PC-3 (cell line): ENCODE measurements around the gene P2RX3. TPM values are rescaled to one million over a fixed set of nuclear protein-coding genes. Genes with fewer than 3 reads are reported as not detected.

Source experiments
- ATAC-seq: fragments of 200-7000 bp; cut with Tn5 transposase; 2 replicates; pipeline ENCODE4 v1.9.1; 2020; ENCODE audit warnings: mild to moderate bottlenecking, moderate library complexity
- BruUV-seq: library from RNA; stranded (reverse); fragments of 400-500 nt; replicated peaks from 2 replicates; lab custom pipeline; 2021; lab: Mats Ljungman, UMichigan
- CTCF ChIA-PET: fragments of 300-600 bp; sonication (Branson Sonifier 250); formaldehyde crosslinking; loops from one replicate; lab custom pipeline; 2022; ENCODE audit warnings: antibody characterized with exemption; lab: Charles Lee
- POLR2A ChIA-PET: fragments of 300-600 bp; sonication (Branson Sonifier 250); formaldehyde crosslinking; loops from one replicate; lab custom pipeline; 2022; ENCODE audit warnings: antibody characterized with exemption; ENCODE audit not compliant: unreplicated experiment; lab: Charles Lee
- DNase-seq: peaks from one replicate; pipeline ENCODE4 v3.0.0-alpha.2; 2015
- H2AFZ ChIP-seq: fragments of 300-600 bp; sonication (generic); 2 replicates; pipeline ENCODE4 v1.6.0; 2016; ENCODE audit warnings: antibody characterized with exemption, low read length
- H3F3A ChIP-seq: fragments of 300-600 bp; sonication (generic); one replicate; pipeline ENCODE4 v1.6.0; 2017; ENCODE audit warnings: antibody characterized with exemption, low read length, control low read depth, mild to moderate bottlenecking; ENCODE audit not compliant: unreplicated experiment
- H3K27ac ChIP-seq: fragments of 300-600 bp; sonication (generic); 2 replicates; pipeline ENCODE4 v1.5.1; 2016; ENCODE audit warnings: mild to moderate bottlenecking, low read length
- H3K27me3 ChIP-seq: fragments of 300-600 bp; sonication (generic); 2 replicates; pipeline ENCODE4 v1.6.1; 2016; ENCODE audit warnings: low read length, mixed read lengths
- H3K36me3 ChIP-seq: fragments of 300-600 bp; sonication (generic); 2 replicates; pipeline ENCODE4 v1.6.1; 2016; ENCODE audit warnings: low read depth, mixed run types, low read length, mixed read lengths
- H3K4me1 ChIP-seq: fragments of 300-600 bp; sonication (generic); 2 replicates; pipeline ENCODE4 v1.5.1; 2016; ENCODE audit warnings: low read length; ENCODE audit not compliant: insufficient read depth
- H3K4me2 ChIP-seq: fragments of 300-600 bp; sonication (generic); 2 replicates; pipeline ENCODE4 v1.6.0; 2016; ENCODE audit warnings: low read length
- H3K4me3 ChIP-seq: fragments of 300-600 bp; sonication (generic); 2 replicates; pipeline ENCODE4 v1.5.1; 2016; ENCODE audit warnings: mild to moderate bottlenecking, low read length, mixed read lengths
- H3K79me2 ChIP-seq: fragments of 300-600 bp; sonication (generic); 2 replicates; pipeline ENCODE4 v1.6.1; 2017; ENCODE audit warnings: low read length, mixed read lengths
- H3K9ac ChIP-seq: fragments of 300-600 bp; sonication (generic); 2 replicates; pipeline ENCODE4 v1.6.0; 2016; ENCODE audit warnings: mild to moderate bottlenecking, low read length
- H3K9me2 ChIP-seq: fragments of 300-600 bp; sonication (generic); replicated peaks from 2 replicates; pipeline ENCODE4 v1.6.1; 2016; ENCODE audit warnings: mixed run types, low read length, mixed read lengths
- H3K9me3 ChIP-seq: fragments of 300-600 bp; sonication (generic); 2 replicates; pipeline ENCODE4 v1.6.1; 2016; ENCODE audit warnings: low read length, mixed read lengths
- H4K20me1 ChIP-seq: fragments of 300-600 bp; sonication (generic); 2 replicates; pipeline ENCODE4 v1.6.1; 2016; ENCODE audit warnings: low read length, mixed read lengths
- EZH2 ChIP-seq: fragments of 300-600 bp; sonication (generic); IDR thresholded peaks from one replicate; pipeline ENCODE4 v1.6.1; 2017; ENCODE audit warnings: antibody characterized with exemption, mild to moderate bottlenecking, low read length; ENCODE audit not compliant: unreplicated experiment
- EZH2phosphoT487 ChIP-seq: fragments of 300-600 bp; sonication (generic); IDR thresholded peaks from 2 replicates; pipeline ENCODE4 v1.6.1; 2018; ENCODE audit warnings: mild to moderate bottlenecking, antibody characterized with exemption, low read length, borderline replicate concordance
- intact Hi-C: fragments of 100-400 bp; cut with micrococcal nuclease; formaldehyde crosslinking; loops from 2 replicates; pipeline ENCODE4 v1.9.0; 2023
- total RNA-seq: library from RNA; depleted of rRNA; stranded (reverse); fragments of >200 nt; gene quantifications from 2 replicates; pipeline ENCODE4 v1.2.3, GENCODE V29; 2014
- TF ChIP-seq, protein P1 (sequence below): fragments of 300-600 bp; sonication (generic); conservative IDR thresholded peaks from 2 replicates; pipeline ENCODE4 v1.5.1; 2017; ENCODE audit warnings: antibody characterized with exemption, low read depth, mild to moderate bottlenecking, low read length

Gene P2RX3
- total RNA-seq, 1 experiment from 2014 or later, result not detected

DNA sequence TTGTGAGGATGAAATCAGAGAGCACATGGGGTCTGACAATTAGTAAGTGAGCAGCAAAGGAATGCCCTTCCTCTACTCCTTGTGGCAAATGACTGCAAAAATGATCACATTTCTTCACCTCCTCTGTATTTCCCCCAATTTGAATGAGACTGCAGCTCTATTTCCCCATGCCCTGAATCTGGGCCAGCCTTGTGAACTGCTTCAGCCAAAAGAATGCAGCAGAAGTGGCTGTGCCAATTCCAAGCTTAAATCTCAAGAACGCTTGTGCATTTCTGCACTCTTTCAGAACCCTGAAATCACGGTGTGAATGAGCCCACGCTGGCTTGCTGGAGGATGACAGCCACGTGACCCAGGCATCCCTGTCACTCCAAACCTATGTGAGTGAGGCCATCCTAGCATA lies 78.9 kb downstream of the P2RX3 start:
- no peaks in the 10 kb centered on the region for H3K9me3 ChIP-seq
- POLR2A ChIA-PET, result no interaction called here
- no peak for ATAC-seq
- H3K36me3 ChIP-seq, result 0 out of 2 replicates have a peak, but pooled peaks cover 8% of the 10 kb centered on the region
- no peak overlapping the region for H3K27ac ChIP-seq
- no peaks in the 10 kb centered on the region for H3K4me1 ChIP-seq
- intact Hi-C loops, result no loop called here
- no peaks in the 10 kb centered on the region for H3K79me2 ChIP-seq
- H3K4me3 ChIP-seq, result no peak overlapping the region
- H3K4me2 ChIP-seq, result no peak overlapping the region
- no peak overlapping the region for H3K9ac ChIP-seq
- H3K27me3 ChIP-seq, result no peaks in the 10 kb centered on the region
- TF ChIP-seq, protein P1, sequence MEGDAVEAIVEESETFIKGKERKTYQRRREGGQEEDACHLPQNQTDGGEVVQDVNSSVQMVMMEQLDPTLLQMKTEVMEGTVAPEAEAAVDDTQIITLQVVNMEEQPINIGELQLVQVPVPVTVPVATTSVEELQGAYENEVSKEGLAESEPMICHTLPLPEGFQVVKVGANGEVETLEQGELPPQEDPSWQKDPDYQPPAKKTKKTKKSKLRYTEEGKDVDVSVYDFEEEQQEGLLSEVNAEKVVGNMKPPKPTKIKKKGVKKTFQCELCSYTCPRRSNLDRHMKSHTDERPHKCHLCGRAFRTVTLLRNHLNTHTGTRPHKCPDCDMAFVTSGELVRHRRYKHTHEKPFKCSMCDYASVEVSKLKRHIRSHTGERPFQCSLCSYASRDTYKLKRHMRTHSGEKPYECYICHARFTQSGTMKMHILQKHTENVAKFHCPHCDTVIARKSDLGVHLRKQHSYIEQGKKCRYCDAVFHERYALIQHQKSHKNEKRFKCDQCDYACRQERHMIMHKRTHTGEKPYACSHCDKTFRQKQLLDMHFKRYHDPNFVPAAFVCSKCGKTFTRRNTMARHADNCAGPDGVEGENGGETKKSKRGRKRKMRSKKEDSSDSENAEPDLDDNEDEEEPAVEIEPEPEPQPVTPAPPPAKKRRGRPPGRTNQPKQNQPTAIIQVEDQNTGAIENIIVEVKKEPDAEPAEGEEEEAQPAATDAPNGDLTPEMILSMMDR, result no peak
- TF ChIP-seq EZH2 (no peak), EZH2phosphoT487 (no peak)
- H3F3A ChIP-seq, result no peaks in the 10 kb centered on the region
- H4K20me1 ChIP-seq, result no peaks in the 10 kb centered on the region
- no peak overlapping the region for H2AFZ ChIP-seq
- no peak for DNase-seq
- no TSS peak for BruUV-seq
- H3K9me2 ChIP-seq, result no peaks in the 10 kb centered on the region
- CTCF ChIA-PET, result no interaction called here

DNA sequence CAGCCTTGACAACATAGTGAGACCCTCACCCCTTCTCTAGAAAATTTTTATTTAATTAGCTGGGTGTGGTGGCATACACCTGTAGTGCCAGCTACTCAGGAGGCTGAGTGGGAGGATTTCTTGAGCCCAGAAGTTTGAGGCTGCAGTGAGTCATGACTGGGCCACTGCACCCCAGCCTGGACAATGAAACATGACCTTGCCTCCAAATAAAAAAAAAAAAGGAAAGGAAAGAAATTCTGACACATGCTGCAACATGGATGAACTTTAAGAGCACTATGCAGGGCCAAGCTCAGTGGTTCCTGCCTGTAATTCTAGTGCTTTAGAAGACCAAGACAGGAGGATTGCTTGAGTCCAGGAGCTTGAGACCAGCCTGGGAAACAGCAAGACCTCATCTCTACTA lies 80.0 kb downstream of the P2RX3 start:
- CTCF ChIA-PET, result no interaction called here
- 0 out of 2 replicates have a peak, but pooled peaks cover 8% of the 10 kb centered on the region for H3K36me3 ChIP-seq
- BruUV-seq, result no TSS peak

DNA sequence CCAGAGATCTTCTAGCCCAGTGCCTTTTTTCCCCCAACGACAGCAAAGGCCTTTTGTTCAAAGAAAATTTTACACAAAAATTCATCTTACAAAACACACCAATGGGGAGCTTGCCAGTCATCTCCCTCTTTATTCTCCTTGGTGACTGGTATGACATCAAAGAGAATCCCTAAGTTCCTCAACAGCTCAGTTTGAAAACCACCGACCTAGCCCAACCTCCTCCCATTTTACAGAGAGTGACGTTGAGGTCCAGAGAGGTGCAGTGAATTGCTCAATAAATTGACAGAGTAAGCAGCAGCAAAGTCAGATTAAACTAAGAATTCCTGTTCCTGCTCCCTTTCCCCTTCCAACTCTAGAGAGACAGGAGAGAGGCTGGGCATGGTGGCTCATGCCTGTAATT lies 81.0 kb downstream of the P2RX3 start:
- BruUV-seq, result no TSS peak
- Histone ChIP-seq H3F3A (no peaks in the 10 kb centered on the region), H3K27me3 (no peaks in the 10 kb centered on the region), H2AFZ (no peak overlapping the region), H3K4me2 (no peak overlapping the region), H4K20me1 (no peaks in the 10 kb centered on the region), H3K9ac (no peak overlapping the region), H3K27ac (no peak overlapping the region), H3K36me3 (0 out of 2 replicates have a peak, but pooled peaks cover 8% of the 10 kb centered on the region), H3K4me1 (peaks cover 2% of the 10 kb centered on the region; the same call in 1 of the 2 replicates), H3K9me3 (no peaks in the 10 kb centered on the region), H3K9me2 (no peaks in the 10 kb centered on the region), H3K79me2 (no peaks in the 10 kb centered on the region), H3K4me3 (no peak overlapping the region)
- TF ChIP-seq, protein P1, result no peak
- TF ChIP-seq EZH2, result no peak
- no peak for TF ChIP-seq EZH2phosphoT487
- ATAC-seq (no peak), DNase-seq (no peak)
- intact Hi-C loops, result no loop called here
- ChIA-PET POLR2A (no interaction called here), CTCF (no interaction called here)

More for the DNA sequence above, 80.0 kb downstream of the P2RX3 start:
- Histone ChIP-seq H3K4me1 (no peaks in the 10 kb centered on the region), H3K27ac (no peak overlapping the region), H2AFZ (no peak overlapping the region), H3K4me2 (no peak overlapping the region), H3K27me3 (no peaks in the 10 kb centered on the region), H3K4me3 (no peak overlapping the region), H3K79me2 (no peaks in the 10 kb centered on the region), H3F3A (no peaks in the 10 kb centered on the region), H3K9me2 (no peaks in the 10 kb centered on the region), H3K9me3 (no peaks in the 10 kb centered on the region), H4K20me1 (no peaks in the 10 kb centered on the region), H3K9ac (no peak overlapping the region)
- ATAC-seq (no peak), DNase-seq (no peak)
- POLR2A ChIA-PET, result no interaction called here
- intact Hi-C loops, result no loop called here
- TF ChIP-seq EZH2 (no peak), EZH2phosphoT487 (no peak)
- TF ChIP-seq, protein P1, result no peak
